WTC11 (cell line): ENCODE measurements around the gene SEC22A. TPM values are rescaled to one million over a fixed set of nuclear protein-coding genes. Genes with fewer than 3 reads are reported as not detected.
A peak's percentile ranks its signal among the peaks of the same experiment; 100 is the strongest.

Source experiments
- ATAC-seq: fragments of 200-7000 bp; cut with Tn5 transposase; 2 replicates; pipeline ENCODE4 v1.10.0; 2021; ENCODE audit warnings: mild to moderate bottlenecking, moderate library complexity
- CTCF ChIA-PET: fragments of 300-600 bp; sonication (Branson Sonifier 250); formaldehyde crosslinking; loops from one replicate; lab custom pipeline; 2021; ENCODE audit warnings: antibody characterized with exemption; lab: Charles Lee
- POLR2A ChIA-PET: fragments of 350-600 bp; sonication (Branson Sonifier 250); formaldehyde crosslinking; loops from one replicate; lab custom pipeline; 2021; ENCODE audit warnings: antibody characterized with exemption; lab: Charles Lee
- DNase-seq: peaks from one replicate; pipeline ENCODE4 v3.0.0; 2021; ENCODE audit warnings: low spot score
- H3K27ac Mint-ChIP-seq: 2 replicates; pipeline ENCODE4 v1.8.0; 2021; ENCODE audit warnings: mixed read lengths
- H3K27me3 Mint-ChIP-seq: 2 replicates; pipeline ENCODE4 v1.8.0; 2021; ENCODE audit warnings: low read depth, mild to moderate bottlenecking, moderate library complexity, mixed read lengths
- H3K36me3 Mint-ChIP-seq: 2 replicates; pipeline ENCODE4 v1.8.0; 2021; ENCODE audit warnings: mixed read lengths
- H3K4me1 Mint-ChIP-seq: 2 replicates; pipeline ENCODE4 v1.8.0; 2022; ENCODE audit warnings: mixed read lengths
- H3K4me3 Mint-ChIP-seq: 2 replicates; pipeline ENCODE4 v1.8.0; 2021; ENCODE audit warnings: mild to moderate bottlenecking, moderate library complexity, mixed read lengths
- H3K9me3 Mint-ChIP-seq: 2 replicates; pipeline ENCODE4 v1.8.0; 2021; ENCODE audit warnings: mixed read lengths
- ELF4 ChIP-seq: sonication (generic); formaldehyde crosslinking; IDR thresholded peaks from 2 replicates; pipeline ENCODE4 v1.8.1; 2022; ENCODE audit warnings: low read depth, mild to moderate bottlenecking, moderate library complexity, missing genetic modification reagents
- EMX1 ChIP-seq: fragments of 250-450 bp; sonication (Bioruptor Pico); IDR thresholded peaks from 2 replicates; pipeline ENCODE4 v1.8.0; 2021; ENCODE audit warnings: mild to moderate bottlenecking
- ESRRA ChIP-seq: sonication (generic); formaldehyde crosslinking; IDR thresholded peaks from 2 replicates; pipeline ENCODE4 v1.8.1; 2022; ENCODE audit warnings: mild to moderate bottlenecking, missing genetic modification reagents, borderline replicate concordance
- ETV6 ChIP-seq: sonication (generic); formaldehyde crosslinking; IDR thresholded peaks from 2 replicates; pipeline ENCODE4 v1.8.1; 2022; ENCODE audit warnings: mild to moderate bottlenecking, missing genetic modification reagents
- FOXK1 ChIP-seq: sonication (generic); formaldehyde crosslinking; IDR thresholded peaks from 2 replicates; pipeline ENCODE4 v1.8.0; 2022; ENCODE audit warnings: mild to moderate bottlenecking, moderate library complexity, missing genetic modification reagents
- MXD4 ChIP-seq: fragments of 250-450 bp; sonication (Bioruptor Pico); IDR thresholded peaks from 2 replicates; pipeline ENCODE4 v1.8.0; 2021; ENCODE audit warnings: mild to moderate bottlenecking, moderate library complexity, borderline replicate concordance
- MYBL2 ChIP-seq: sonication (generic); formaldehyde crosslinking; IDR thresholded peaks from 2 replicates; pipeline ENCODE4 v1.8.1; 2023; ENCODE audit warnings: mild to moderate bottlenecking, moderate library complexity, missing genetic modification reagents
- NFATC4 ChIP-seq: fragments of 250-450 bp; sonication (Bioruptor Pico); IDR thresholded peaks from 2 replicates; pipeline ENCODE4 v1.9.0; 2021; ENCODE audit warnings: mild to moderate bottlenecking
- SMAD4 ChIP-seq: sonication (generic); formaldehyde crosslinking; IDR thresholded peaks from 2 replicates; pipeline ENCODE4 v1.8.0; 2022; ENCODE audit warnings: mild to moderate bottlenecking, missing genetic modification reagents
- TP53 ChIP-seq: sonication (generic); formaldehyde crosslinking; IDR thresholded peaks from 2 replicates; pipeline ENCODE4 v1.8.1; 2023; ENCODE audit warnings: mild to moderate bottlenecking, missing genetic modification reagents
- ZNF263 ChIP-seq: sonication (generic); formaldehyde crosslinking; IDR thresholded peaks from 2 replicates; pipeline ENCODE4 v1.8.1; 2022; ENCODE audit warnings: low read depth, mild to moderate bottlenecking, moderate library complexity, missing genetic modification reagents
- ZNF423 ChIP-seq: fragments of 250-450 bp; sonication (Bioruptor Pico); IDR thresholded peaks from 2 replicates; pipeline ENCODE4 v2.1.2; 2022; ENCODE audit warnings: mild to moderate bottlenecking, moderate library complexity
- ZNF512 ChIP-seq: sonication (generic); formaldehyde crosslinking; IDR thresholded peaks from 2 replicates; pipeline ENCODE4 v1.8.1; 2022; ENCODE audit warnings: missing genetic modification reagents, borderline replicate concordance
- total RNA-seq: library from RNA; stranded (reverse); gene quantifications from 3 replicates; pipeline ENCODE4 v1.2.3, GENCODE V29; 2021
- TF ChIP-seq, protein P1 (sequence below): sonication (generic); formaldehyde crosslinking; IDR thresholded peaks from 2 replicates; pipeline ENCODE4 v1.8.0; 2023; ENCODE audit warnings: missing genetic modification reagents, mild to moderate bottlenecking, borderline replicate concordance
- TF ChIP-seq, protein P2 (sequence below): fragments of 250-450 bp; sonication (Bioruptor Pico); IDR thresholded peaks from 2 replicates; pipeline ENCODE4 v1.9.0; 2021; ENCODE audit warnings: mild to moderate bottlenecking
- TF ChIP-seq, protein P3 (sequence below): sonication (generic); formaldehyde crosslinking; IDR thresholded peaks from 2 replicates; pipeline ENCODE4 v1.8.1; 2023; ENCODE audit warnings: mild to moderate bottlenecking, missing genetic modification reagents, moderate library complexity
- TF ChIP-seq, protein P4 (sequence below): sonication (generic); formaldehyde crosslinking; IDR thresholded peaks from 2 replicates; pipeline ENCODE4 v1.8.0; 2022; ENCODE audit warnings: missing genetic modification reagents

SEC22A gene
- total RNA-seq, 1 experiment from 2014 or later, result 12.6 TPM

DNA sequence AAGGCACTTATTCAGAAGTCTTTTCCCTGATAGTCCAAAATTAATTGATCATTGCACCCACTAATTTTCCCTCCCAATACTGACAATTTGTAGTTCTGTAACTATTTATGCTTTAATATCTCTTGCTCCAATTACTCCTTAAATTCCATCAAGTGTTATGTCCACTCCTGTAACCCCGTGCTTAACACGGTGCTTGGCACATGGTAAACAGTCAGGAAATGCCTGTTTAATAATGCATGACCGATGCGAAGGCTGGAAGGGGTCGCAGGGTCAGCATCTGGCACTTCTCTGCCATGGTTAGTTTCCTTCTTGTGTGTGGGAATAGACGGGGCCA, 553 bp upstream of the SEC22A start:
- H3K4me1 Mint-ChIP-seq, result peaks cover 14% of the 10 kb centered on the region
- POLR2A ChIA-PET, result interaction anchor here (0.9 to 1.6 kb wide), 4 partner anchors 9 to 218 kb away, joined by 3 to 6 read pairs (median 3); no protein-coding TSS in a partner anchor
- DNase-seq (no peak), ATAC-seq (peak; percentile 11)
- H3K27me3 Mint-ChIP-seq, result no peaks in the 10 kb centered on the region
- TF ChIP-seq FOXK1 (CRISPR knock-in tag) (no peak), NFATC4 (CRISPR knock-in tag) (no peak), MYBL2 (CRISPR knock-in tag) (no peak), ZNF423 (no peak), ZNF263 (no peak), EMX1 (CRISPR knock-in tag) (no peak), ESRRA (CRISPR knock-in tag) (no peak), MXD4 (CRISPR knock-in tag) (no peak), ZNF512 (CRISPR knock-in tag) (no peak), ETV6 (CRISPR knock-in tag) (no peak), SMAD4 (CRISPR knock-in tag) (no peak), ELF4 (CRISPR knock-in tag) (no peak), TP53 (CRISPR knock-in tag) (0 out of 2 replicates have a peak, but pooled peaks have one; percentile 15)
- TF ChIP-seq, protein P1, sequence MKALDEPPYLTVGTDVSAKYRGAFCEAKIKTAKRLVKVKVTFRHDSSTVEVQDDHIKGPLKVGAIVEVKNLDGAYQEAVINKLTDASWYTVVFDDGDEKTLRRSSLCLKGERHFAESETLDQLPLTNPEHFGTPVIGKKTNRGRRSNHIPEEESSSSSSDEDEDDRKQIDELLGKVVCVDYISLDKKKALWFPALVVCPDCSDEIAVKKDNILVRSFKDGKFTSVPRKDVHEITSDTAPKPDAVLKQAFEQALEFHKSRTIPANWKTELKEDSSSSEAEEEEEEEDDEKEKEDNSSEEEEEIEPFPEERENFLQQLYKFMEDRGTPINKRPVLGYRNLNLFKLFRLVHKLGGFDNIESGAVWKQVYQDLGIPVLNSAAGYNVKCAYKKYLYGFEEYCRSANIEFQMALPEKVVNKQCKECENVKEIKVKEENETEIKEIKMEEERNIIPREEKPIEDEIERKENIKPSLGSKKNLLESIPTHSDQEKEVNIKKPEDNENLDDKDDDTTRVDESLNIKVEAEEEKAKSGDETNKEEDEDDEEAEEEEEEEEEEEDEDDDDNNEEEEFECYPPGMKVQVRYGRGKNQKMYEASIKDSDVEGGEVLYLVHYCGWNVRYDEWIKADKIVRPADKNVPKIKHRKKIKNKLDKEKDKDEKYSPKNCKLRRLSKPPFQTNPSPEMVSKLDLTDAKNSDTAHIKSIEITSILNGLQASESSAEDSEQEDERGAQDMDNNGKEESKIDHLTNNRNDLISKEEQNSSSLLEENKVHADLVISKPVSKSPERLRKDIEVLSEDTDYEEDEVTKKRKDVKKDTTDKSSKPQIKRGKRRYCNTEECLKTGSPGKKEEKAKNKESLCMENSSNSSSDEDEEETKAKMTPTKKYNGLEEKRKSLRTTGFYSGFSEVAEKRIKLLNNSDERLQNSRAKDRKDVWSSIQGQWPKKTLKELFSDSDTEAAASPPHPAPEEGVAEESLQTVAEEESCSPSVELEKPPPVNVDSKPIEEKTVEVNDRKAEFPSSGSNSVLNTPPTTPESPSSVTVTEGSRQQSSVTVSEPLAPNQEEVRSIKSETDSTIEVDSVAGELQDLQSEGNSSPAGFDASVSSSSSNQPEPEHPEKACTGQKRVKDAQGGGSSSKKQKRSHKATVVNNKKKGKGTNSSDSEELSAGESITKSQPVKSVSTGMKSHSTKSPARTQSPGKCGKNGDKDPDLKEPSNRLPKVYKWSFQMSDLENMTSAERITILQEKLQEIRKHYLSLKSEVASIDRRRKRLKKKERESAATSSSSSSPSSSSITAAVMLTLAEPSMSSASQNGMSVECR (CRISPR knock-in tag), result 0 out of 2 replicates have a peak, but pooled peaks have one; percentile 32
- TF ChIP-seq, protein P2, sequence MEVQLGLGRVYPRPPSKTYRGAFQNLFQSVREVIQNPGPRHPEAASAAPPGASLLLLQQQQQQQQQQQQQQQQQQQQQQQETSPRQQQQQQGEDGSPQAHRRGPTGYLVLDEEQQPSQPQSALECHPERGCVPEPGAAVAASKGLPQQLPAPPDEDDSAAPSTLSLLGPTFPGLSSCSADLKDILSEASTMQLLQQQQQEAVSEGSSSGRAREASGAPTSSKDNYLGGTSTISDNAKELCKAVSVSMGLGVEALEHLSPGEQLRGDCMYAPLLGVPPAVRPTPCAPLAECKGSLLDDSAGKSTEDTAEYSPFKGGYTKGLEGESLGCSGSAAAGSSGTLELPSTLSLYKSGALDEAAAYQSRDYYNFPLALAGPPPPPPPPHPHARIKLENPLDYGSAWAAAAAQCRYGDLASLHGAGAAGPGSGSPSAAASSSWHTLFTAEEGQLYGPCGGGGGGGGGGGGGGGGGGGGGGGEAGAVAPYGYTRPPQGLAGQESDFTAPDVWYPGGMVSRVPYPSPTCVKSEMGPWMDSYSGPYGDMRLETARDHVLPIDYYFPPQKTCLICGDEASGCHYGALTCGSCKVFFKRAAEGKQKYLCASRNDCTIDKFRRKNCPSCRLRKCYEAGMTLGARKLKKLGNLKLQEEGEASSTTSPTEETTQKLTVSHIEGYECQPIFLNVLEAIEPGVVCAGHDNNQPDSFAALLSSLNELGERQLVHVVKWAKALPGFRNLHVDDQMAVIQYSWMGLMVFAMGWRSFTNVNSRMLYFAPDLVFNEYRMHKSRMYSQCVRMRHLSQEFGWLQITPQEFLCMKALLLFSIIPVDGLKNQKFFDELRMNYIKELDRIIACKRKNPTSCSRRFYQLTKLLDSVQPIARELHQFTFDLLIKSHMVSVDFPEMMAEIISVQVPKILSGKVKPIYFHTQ (CRISPR knock-in tag), result no peak
- TF ChIP-seq, protein P3, sequence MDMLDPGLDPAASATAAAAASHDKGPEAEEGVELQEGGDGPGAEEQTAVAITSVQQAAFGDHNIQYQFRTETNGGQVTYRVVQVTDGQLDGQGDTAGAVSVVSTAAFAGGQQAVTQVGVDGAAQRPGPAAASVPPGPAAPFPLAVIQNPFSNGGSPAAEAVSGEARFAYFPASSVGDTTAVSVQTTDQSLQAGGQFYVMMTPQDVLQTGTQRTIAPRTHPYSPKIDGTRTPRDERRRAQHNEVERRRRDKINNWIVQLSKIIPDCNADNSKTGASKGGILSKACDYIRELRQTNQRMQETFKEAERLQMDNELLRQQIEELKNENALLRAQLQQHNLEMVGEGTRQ, result no peak
- TF ChIP-seq, protein P4, sequence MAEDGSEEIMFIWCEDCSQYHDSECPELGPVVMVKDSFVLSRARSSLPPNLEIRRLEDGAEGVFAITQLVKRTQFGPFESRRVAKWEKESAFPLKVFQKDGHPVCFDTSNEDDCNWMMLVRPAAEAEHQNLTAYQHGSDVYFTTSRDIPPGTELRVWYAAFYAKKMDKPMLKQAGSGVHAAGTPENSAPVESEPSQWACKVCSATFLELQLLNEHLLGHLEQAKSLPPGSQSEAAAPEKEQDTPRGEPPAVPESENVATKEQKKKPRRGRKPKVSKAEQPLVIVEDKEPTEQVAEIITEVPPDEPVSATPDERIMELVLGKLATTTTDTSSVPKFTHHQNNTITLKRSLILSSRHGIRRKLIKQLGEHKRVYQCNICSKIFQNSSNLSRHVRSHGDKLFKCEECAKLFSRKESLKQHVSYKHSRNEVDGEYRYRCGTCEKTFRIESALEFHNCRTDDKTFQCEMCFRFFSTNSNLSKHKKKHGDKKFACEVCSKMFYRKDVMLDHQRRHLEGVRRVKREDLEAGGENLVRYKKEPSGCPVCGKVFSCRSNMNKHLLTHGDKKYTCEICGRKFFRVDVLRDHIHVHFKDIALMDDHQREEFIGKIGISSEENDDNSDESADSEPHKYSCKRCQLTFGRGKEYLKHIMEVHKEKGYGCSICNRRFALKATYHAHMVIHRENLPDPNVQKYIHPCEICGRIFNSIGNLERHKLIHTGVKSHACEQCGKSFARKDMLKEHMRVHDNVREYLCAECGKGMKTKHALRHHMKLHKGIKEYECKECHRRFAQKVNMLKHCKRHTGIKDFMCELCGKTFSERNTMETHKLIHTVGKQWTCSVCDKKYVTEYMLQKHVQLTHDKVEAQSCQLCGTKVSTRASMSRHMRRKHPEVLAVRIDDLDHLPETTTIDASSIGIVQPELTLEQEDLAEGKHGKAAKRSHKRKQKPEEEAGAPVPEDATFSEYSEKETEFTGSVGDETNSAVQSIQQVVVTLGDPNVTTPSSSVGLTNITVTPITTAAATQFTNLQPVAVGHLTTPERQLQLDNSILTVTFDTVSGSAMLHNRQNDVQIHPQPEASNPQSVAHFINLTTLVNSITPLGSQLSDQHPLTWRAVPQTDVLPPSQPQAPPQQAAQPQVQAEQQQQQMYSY (CRISPR knock-in tag), result no peak
- peak overlapping the region; percentile 93 for H3K27ac Mint-ChIP-seq
- H3K36me3 Mint-ChIP-seq, result peaks cover 4% of the 10 kb centered on the region; the same call in 1 of the 2 replicates
- CTCF ChIA-PET, result interaction anchor here (0.9 to 1.9 kb wide), 5 partner anchors 10 to 258 kb away, joined by 3 to 7 read pairs (median 4); no protein-coding TSS in a partner anchor
- peaks cover 13% of the 10 kb centered on the region for H3K9me3 Mint-ChIP-seq
- H3K4me3 Mint-ChIP-seq, result peak overlapping the region; percentile 94
